Astrocyte (in vitro differentiated cells and primary cell): ENCODE measurements around the gene EVPLL.
"Not testable (repeated sequence)": the region's sequence is repeated elsewhere in the genome, so short reads cannot be mapped to it uniquely, and the experiment has no call there.

ENCODE experiments used
- EZH2 ChIP-seq: IDR thresholded peaks from 2 replicates; pipeline ENCODE4 v1.6.1; 2012; ENCODE audit warnings: mild to moderate bottlenecking, low read length, inconsistent platforms; ENCODE audit not compliant: insufficient read depth
- TF ChIP-seq, protein P1 (sequence below): IDR thresholded peaks from 2 replicates; pipeline ENCODE4 v1.5.1; 2011; ENCODE audit warnings: low read depth, mild to moderate bottlenecking, inconsistent platforms, low read length, moderate library complexity; ENCODE audit not compliant: insufficient read depth

DNA sequence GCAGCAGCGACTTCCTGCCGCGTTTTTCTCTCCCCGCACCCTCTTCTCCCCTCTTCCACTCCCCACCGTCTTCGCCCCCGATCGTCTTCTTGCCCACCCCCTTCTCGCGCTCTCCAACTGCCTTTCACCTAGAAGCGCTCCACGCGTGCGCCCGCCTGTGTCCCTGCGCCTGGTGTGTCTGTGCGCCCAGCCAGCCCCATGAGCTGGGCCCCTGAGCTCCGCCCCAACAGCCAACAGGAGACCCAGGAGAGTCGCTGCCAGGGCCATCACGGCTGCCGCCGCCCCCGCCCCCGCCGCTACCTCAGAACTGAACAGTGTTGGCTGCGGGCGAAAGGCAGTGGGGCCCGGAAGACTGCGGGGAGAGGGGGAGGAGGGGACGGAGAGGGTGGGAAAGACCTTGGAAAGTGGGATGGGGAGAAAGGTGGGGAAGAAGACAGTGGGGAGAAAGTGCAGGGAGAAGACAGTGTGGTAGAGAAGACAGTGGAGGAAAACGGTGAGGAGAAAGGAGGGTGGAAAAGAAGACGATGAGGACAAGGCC, 34.5 kb downstream of the EVPLL start:
- TF ChIP-seq, protein P1, sequence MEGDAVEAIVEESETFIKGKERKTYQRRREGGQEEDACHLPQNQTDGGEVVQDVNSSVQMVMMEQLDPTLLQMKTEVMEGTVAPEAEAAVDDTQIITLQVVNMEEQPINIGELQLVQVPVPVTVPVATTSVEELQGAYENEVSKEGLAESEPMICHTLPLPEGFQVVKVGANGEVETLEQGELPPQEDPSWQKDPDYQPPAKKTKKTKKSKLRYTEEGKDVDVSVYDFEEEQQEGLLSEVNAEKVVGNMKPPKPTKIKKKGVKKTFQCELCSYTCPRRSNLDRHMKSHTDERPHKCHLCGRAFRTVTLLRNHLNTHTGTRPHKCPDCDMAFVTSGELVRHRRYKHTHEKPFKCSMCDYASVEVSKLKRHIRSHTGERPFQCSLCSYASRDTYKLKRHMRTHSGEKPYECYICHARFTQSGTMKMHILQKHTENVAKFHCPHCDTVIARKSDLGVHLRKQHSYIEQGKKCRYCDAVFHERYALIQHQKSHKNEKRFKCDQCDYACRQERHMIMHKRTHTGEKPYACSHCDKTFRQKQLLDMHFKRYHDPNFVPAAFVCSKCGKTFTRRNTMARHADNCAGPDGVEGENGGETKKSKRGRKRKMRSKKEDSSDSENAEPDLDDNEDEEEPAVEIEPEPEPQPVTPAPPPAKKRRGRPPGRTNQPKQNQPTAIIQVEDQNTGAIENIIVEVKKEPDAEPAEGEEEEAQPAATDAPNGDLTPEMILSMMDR: not testable (repeated sequence)
- TF ChIP-seq EZH2: not testable (repeated sequence)
